Stimulated activated CD8-positive, alpha-beta memory T cell treated with anti-CD3 and anti-CD28 coated beads, Interleukin-7, amount 100 ng/mL, for 1 hour (primary cell): ENCODE results near the gene TYROBP.
"Not testable (repeated sequence)": the region's sequence is repeated elsewhere in the genome, so short reads cannot be mapped to it uniquely, and the experiment has no call there.

Experiments
- DNase-seq, 2 donors: peaks; one replicate each; pipeline ENCODE4 v3.0.0-alpha.2; 2020; ENCODE audit warnings: low read depth in 2 of 2

Gene TYROBP

DNA sequence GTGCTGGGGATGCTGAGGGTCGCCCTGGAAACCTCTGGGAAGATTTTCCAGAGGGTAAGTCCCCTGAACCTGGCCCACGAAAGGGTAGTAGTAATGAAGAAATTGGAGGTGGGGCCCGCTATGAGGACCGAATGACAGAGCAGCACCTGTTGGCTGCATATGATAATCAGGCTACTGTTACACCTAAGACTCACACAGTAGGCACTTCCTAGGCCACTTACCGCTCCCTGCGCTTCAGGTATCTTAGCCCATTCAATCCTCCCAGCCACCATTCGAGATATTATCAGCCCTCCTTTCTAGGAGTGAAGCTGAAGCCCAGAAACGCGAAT lies 23.7 kb upstream of the TYROBP start:
- DNase-seq = no peak

DNA sequence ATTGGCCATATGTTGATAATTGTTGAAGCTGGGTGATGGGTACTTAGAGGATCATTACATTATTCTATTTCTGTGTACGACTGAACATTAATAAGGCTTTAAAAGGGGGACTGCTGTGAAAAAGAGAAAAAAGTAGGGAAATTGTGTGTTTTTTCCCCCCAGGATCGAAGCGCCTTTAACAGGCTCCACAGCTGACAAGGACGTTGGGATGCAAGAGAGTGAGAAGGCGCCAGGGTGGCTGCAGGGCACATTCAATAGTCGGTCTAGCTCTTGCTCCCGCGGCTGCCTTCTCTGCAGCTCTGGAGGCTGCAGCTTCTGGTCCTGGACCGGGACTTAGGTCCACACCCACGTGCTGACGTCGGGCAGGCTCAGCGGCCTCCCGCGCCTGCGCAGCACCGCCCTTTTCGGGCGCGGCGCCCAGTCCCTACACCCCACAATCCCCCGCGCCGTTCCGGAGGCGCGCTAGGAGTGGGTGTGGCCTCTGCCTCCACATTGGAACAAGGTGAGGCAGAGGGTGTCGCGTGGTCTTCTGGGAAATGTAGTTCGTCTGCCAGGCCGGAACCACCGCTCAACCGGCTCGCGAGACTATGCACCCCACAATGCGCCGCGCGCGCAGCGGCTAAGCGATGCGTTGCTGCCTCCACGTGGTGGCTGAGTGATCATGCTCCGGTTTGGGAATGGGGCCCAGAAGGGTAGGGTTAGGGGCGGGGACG lies 23.2 kb upstream of the TYROBP start:
- peak; percentile 95 to 97 for DNase-seq

DNA sequence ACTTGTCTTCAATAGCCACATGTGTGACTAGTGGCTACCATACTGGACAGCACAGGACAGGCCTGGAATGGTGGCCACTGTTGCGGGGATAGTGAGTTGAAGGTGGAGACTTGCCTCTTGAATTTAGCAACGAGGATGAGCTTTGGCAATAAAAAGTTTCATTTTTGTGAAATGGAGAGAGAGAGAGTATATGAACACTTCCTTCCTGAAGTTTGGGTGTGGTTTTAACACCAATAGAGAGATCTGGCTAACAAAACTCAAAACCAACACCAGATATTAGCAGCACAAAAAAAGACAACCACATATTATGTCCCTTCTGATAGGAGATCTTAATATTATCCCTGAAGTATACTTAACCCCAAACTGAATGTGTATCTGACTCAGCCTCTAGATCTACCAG lies 21.8 kb upstream of the TYROBP start:
- DNase-seq = no peak

DNA sequence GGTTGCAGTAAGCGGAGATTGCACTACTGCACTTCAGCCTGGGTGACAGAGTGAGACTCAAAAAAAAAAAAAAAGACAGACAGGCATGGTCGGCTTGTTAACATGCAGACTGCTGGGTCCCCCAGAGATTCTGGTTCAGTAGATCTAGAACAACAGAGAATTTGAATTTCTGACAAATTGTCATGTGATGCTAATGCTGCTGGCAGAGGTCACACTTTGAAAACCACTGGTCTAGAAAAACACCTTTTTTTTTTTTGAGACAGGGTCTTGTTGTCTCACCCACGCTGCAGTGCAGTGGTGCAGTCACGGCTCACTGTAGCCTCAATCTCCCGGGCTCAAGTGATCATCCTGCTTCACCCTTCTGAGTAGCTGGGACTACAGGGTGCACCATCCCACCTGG lies 20.4 kb upstream of the TYROBP start:
- no peak for DNase-seq

DNA sequence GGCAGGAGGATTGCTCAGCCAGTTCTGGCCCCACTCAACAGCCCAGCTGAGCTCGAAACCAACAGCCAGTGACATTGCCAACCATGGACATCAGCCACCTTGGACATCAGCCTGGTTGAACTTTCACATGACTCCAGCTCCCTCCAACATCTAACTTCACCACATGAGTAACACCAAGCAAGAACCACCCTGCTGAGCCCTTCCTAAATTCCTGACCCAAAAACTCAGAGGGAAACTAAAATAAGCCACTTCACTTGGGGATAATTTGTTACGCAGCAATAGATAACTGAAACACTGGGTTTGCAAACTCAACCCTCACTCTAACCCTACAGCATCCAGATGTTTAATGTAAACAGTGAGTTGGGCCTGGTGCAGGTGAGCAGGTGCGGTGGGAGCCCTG lies 17.4 kb upstream of the TYROBP start:
- DNase-seq = no peak

DNA sequence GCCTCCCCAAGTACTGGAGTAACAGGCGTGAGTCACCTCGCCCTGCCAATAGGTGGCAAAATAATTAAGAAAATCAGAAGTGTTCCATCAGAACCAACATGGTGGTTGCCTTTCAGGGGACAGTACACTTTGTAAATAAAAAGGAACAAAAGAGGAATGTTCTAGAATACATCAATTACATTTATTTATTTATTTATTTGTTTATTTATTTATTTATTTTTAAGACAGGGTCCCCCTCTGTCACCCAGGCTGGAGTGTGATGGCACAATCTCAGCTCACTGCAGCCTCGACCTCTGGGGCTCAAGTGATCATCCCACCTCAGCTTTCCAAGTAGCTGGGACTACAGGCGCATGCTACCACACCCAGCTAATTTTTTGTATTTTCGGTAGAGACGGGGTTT lies 12.9 kb upstream of the TYROBP start:
- DNase-seq = no peak

DNA sequence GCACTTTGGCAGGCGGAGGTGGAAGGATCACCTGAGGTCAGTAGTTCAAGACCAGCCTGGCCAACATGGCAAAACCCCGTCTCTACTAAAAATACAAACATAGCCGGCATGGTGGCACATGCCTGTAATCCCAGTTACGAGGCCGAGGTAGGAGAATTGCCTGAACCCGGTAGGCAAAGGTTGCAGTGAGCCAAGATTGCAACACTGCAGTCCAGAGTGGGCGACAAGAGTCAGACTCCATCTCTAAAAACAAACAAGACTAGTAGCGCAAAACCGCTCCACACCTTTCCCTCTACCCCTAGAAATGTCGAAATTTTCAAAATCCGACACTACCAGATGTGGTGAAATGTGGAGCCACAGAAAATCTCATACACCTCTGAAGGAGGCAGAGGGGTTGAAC lies 11.2 kb upstream of the TYROBP start:
- no peak for DNase-seq

DNA sequence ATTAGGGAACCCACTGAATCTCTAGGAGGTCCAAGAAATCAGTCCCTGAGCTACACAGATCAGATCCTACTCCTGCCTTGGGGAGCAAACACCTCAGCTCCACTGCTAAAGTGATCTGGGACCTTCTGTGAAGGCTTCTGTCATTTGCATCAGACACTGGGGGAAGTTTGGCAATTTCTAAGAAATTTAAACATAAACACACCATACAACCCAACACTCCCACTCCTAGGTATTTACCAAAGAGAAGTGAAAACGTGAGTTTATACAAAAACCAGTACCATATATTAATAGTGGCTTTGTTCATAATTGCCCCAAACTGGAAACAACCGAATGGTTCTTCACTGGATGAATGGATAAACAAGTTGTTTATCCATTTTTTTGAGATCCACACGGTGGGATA lies 7.3 kb upstream of the TYROBP start:
- DNase-seq = no peak

DNA sequence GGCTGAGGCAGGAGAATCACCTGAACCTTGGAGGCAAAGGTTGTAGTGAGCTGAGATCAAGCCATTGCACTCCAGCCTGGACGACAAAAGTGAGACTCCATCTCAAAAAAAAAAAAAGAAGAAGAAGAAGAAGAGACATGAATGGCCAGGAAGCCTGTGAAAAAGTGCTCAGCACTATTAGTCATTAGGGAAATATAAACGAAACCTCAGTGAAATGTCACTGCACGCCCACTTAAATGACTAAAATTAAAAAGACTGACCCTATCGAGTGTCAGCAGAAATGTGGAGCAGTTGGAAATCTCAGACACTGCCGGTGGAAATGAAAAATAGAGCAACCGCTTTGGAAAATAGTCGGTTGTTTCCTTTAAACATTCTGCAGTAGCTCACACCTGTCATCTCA lies 5.5 kb upstream of the TYROBP start:
- DNase-seq = no peak

DNA sequence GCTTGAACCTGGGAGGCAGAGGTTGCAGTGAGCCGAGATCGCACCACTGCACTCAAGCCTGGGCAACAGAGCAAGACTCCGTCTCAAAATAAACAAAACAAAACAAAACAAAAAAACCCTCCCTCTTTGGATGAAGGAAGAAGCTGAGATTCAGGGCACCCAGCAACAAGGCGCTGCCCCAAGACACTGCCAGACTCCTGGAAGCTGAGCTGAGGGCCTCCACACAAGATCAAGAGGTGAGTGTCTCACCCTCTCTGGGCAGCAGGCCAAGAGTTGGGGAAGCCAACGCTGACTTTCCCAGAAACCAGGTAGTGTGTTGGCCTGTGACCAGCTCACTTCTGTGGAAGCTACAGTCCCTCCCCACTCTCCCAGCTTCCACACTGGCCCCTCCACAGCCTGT lies 3.7 kb upstream of the TYROBP start:
- DNase-seq = no peak

DNA sequence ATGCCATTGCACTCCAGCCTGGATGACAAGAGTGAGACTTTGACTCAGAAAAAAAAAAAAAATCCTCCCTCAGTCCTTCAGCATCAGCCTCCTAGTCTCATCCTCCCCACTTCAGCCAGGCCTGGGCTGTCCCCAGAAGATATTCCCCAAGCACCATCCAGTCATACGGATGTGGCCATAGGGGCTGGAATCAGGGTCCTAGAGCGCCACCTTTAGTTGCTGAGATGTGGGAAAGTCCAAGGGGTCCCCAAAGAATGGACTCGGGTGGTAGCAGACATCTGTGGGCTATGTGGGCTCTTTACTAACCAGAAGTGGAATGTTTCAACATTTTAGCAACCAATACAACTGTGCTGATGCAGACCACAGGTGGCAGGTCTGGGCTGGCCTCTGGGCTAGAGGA lies 3.1 kb upstream of the TYROBP start:
- DNase-seq = no peak

DNA sequence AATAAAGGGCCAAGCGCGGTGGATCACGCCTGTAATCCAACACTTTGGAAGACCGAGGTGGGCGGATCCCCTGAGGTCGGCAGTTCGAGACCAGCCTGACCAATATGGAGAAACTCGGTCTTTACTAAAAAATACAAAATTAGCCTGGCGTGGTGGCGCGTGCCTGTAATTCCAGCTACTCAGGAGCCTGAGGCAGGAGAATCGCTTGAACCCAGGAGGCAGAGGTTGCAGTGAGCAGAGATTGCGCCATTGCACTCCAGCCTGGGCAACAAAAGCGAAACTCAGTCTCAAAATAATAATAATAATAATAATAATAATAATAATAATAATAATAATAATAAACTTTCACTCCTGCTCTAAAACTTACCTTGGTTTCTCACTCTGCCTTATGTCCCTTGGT lies 2.3 kb upstream of the TYROBP start:
- DNase-seq = not testable (repeated sequence)

DNA sequence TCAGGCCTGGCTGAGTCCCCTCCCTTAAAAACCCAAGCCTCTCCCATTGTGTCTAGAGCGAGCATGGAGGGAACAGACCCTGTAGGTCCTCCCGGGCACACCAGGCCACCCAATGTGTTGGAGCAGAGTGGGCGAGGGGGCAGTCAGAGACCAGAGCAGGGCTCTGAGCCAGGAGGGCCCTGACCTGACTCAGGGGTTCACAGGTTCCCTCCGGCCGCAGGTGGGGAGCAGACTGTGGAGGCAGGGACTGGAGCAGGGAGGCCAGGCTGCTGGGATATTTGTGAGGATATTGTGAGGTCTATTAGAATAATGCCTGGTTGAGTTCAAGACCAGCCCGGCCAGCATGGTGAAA lies 1.6 kb upstream of the TYROBP start:
- no peak for DNase-seq

DNA sequence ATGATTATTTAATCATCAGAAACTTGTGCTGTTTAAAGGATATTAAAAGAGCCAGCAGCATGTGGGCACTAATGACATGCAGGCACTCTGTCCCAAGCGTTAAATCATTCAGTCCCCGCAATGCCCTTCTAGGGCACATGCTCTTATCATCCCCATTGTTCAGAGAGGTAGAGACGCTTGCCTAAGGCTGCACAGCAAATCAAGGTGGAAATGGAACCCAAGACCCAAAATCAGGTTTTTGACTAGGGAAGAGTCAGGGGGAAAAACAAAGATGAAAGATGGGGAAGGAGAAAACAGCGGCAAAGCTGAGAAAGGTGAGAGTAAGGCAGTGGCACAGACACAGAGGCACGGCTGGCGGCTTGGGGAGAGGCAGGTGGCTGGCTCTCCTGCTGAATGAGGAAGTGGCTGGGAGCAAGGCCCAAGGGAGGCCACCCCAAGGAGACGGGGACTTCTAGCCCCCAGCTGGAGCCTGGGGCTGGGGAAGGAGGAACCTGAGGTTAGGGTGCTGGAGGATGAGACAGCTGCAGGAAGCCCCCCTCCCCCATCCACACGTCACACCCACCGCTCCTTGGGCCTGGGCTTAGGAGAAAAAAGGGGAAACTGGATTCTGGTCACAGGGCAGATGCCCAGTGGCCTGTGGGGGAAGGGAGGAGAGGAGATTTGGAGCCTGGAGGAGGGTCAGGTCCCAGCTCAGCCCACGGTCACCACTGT lies 1.0 kb upstream of the TYROBP start:
- no peak for DNase-seq

DNA sequence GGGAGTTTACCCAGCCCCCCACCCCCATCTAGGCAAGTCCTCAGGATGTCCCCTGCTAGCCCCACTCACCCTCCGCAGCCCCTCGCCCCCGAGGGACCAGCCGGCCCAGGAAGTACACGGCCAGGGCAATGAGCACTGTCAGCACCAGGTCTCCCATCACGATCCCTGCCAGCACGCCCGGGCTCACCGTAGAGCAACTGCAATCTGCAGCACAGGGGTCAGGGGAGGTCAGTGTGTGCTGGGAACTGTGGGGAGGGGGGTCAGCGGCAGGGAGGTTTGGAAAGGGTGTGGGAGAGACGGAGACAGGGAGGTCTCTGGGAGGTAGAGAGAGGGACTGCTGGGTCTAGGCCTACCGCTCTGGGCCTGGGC lies 734 bp downstream of the TYROBP start:
- DNase-seq = no peak

DNA sequence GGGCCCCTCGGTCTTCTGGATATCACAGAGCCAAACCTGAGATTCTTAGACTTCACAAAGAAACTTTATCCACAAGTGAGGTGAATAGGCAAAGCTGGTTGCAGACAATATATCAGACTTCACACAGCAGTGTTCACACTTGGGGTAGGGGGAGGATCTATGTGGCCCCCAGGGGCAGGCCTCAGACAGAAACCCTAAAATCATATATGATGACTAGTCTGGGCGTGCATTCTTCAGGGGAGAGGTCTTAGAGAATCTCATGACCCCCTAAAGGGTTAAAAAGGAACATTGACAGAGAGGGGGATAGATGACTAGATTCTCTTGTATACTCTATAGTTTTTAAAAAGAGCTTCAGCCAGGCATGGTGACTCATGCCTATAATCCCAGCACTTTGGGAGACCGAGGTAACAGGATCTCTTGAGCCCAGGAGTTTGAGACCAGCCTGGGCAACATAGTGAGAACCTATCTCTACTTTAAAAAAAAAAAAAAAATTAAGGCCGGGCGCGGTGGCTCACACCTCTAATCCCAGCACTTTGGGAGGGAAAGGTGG lies 2.8 kb downstream of the TYROBP start:
- DNase-seq = no peak

DNA sequence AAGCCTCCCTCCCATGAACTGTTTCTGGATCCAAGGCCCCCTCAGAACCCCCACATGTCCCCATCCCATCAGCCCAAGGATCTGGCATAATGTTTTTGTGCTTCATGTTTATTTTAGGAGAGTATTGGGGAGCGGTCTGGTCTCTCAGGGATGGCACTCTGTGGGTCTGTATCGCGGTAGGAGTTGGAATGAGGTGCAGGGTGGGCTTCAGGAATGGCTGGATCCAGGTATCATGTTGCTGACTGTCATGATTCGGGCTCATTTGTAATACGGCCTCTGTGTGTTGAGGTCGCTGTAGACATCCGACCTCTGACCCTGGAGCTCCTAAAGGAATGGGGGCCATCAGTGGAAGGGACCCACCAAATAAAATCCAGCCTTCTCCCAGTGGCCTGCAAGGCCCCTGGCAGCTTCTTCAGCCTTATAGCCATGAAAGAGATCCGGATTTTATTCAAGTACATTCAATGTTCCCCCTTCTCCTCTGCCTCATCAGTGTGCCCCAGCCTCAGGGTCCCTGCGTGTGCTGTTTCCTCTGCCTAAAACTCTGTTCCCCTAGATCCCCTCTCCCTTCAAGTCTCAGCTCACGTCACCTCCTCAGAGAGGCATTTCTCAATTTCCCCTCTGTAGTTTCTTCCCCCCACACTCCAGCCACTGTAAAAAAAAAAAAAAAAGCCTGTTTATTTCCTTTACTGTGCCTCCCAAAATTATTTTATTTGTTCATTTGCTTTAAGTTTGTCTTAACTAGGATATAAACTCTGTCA lies 3.6 kb downstream of the TYROBP start:
- no peak for DNase-seq

DNA sequence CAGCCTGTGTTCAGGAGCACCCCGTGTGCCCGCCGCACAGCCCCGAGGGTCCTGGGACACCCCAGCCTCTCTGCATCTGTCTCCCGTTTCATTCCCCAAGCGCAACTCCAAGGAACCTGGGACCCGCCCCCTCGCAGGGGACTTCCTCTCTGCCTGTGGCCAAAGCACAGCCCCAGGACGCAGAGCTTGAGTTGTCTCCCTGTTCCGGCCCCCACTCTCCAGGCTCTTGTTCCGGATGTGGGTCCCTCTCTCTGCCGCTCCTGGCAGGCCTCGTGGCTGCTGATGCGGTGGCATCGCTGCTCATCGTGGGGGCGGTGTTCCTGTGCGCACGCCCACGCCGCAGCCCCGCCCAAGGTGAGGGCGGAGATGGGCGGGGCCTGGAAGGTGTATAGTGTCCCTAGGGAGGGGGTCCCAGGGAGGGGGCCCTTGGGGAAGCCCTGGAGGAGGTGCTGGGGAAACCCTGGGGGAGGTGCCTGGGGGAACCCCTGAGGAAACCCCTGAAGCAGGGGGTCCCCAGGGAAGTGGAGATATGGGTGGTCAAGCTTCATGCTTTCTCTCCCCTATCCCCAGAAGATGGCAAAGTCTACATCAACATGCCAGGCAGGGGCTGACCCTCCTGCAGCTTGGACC lies 4.4 kb downstream of the TYROBP start:
- DNase-seq = peak; percentile 77 to 85

DNA sequence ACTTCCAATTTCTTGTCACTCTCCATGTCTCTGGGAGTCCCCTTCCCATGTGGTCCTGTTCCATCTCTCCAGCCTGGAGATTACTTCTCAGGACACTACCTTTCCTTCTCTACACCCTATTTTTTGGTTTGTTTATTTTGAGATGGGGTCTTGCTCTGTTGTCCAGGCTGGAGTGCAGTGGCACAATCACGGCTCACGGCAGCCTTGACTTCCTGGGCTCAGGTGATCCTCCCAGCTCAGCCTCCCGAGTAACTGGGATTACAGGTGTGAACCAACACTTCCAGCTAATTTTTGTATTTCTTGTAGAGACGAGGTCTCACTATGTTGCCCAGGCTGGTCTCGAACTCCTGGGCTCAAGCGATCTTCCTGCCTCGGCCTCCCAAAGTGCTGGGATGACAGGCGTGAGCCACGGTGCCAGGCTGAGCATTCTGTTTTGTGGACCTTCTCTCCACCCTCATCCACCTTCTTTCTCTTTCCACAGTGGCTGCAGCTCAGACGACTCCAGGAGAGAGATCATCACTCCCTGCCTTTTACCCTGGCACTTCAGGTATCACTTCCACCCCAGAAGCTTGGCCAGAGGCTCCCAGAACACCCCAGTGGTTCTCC lies 5.1 kb downstream of the TYROBP start:
- no peak for DNase-seq

DNA sequence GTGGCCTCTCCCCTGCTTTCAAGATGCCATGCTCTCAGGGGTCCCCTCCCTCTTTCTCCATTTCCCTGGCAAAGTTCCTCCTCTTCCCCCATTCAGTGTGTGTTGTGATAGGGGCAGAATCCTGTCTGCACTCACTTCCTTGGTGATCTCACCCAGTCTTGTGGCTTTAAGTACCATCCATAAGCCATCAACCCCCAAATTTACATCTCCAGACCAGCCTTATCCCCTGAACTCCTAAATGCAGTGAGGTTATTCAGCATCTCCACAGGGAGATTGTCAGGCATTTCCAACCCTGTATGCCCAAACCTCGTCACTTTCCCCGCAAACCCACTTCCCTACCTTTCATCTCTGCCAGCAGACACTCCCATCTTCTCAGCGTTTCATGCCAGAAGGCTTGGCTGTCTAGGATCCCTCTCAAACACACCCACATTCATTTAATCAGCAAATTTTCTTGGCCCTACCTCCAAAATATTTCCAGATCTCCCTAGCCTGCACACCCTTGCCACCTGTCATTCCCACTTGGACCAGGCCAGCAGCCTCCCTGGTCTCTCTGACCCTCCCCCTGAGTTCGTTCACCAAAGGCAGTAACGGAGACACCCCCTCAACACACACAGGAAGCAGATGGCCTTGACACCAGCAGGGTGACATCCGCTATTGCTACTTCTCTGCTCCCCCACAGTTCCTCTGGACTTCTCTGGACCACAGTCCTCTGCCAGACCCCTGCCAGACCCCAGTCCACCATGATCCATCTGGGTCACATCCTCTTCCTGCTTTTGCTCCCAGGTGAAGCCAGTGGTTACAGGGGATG lies 6.0 kb downstream of the TYROBP start, which contains the start of gene HCST:
TSS of gene HCST (plus strand) at position 676 of the 808 bp plus-strand sequence. CDS start at position 741, 65 bp downstream.
- DNase-seq = no peak

DNA sequence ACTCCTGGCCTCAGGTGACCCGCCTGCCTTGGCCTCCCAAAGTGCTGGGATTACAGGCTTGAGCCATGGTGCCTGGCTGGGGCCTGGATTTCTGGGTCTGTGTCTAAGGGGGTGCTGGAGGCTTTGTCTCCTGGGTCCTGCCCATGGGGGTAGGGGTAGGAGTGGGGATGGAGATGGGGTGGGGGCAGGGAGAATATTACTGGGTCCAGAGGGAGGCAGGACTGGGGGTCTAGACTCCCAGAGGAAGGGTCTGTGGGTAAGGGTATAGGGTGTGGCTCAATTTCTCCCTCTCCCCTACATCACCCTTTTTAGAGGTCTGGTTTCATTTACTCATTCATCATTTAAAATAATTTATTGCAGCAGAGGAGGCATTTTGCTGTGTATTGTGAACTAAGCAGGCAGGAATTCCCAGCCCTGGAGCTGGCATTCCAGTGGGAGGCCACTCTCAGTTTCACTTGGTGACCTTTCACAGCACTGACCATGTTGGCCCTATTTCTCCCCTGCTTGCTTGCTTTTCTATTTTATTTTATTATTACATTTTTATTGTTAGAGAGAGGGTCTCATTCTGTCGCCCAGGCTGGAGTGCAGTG lies 6.9 kb downstream of the TYROBP start:
- no peak for DNase-seq
